Ovary (tissue), 9 donors: ENCODE data around the gene TUSC2. TPM values are rescaled to one million over a fixed set of nuclear protein-coding genes. Genes with fewer than 3 reads are reported as not detected.
A peak's percentile ranks its signal among the peaks of the same experiment; 100 is the strongest.

Experiments used
- DNase-seq, 5 donors: peaks; one replicate each; pipeline ENCODE4 v3.0.0-alpha.2; 2019 to 2020
- H3K27ac ChIP-seq, 2 donors: fragments of 200-600 bp; one replicate each; pipeline versions ENCODE4 v1.5.1 to v1.8.0; 2019 to 2022
- H3K27me3 ChIP-seq: fragments of 200-600 bp; one replicate; pipeline ENCODE4 v1.8.0; 2022
- H3K36me3 ChIP-seq: fragments of 200-600 bp; sonication (generic); one replicate; pipeline ENCODE4 v1.5.1; 2019
- H3K4me1 ChIP-seq: one replicate; pipeline ENCODE4 v1.8.1; 2013; ENCODE audit warnings: mild to moderate bottlenecking, moderate library complexity; ENCODE audit not compliant: insufficient read depth
- H3K4me3 ChIP-seq: fragments of 200-600 bp; sonication (generic); one replicate; pipeline ENCODE4 v1.5.1; 2017
- H3K9me3 ChIP-seq, 2 donors: fragments of 200-600 bp in 1 of 2; sonication (generic) in 1 of 2; one replicate each; pipeline versions ENCODE4 v1.5.1 to v1.8.1; 2013 to 2019; ENCODE audit warnings: mild to moderate bottlenecking in 1 of 2, moderate library complexity in 1 of 2
- EP300 ChIP-seq: sonication (generic); formaldehyde crosslinking; IDR thresholded peaks from one replicate; pipeline ENCODE4 v1.6.1; 2017; ENCODE audit warnings: antibody characterized with exemption
- POLR2A ChIP-seq: fragments of 450-650 bp; IDR thresholded peaks from one replicate; pipeline ENCODE4 v1.6.1; 2017; ENCODE audit warnings: antibody characterized with exemption, mild to moderate bottlenecking, moderate library complexity
- WGBS, 3 donors: extraction: QIAGEN DNeasy Blood & Tissue Kit in 1 of 3; methylation state at CpG; one replicate each; pipeline versions ENCODE4 v1.1.5 to v1.1.7; 2013 to 2017; 5-methylcytosine and 5-hydroxymethylcytosine counted together
- intact Hi-C, 4 donors: fragments of 100-400 bp; cut with DNase I; formaldehyde crosslinking; loops; one replicate each; pipeline versions ENCODE4 v1.11.0 to v1.15.1; 2022 to 2023
- polyA plus RNA-seq, 2 donors: library from polyadenylated mRNA; stranded (reverse); fragments of 200-250 nt in 1 of 2; fragments of 350-450 nt in 1 of 2; fragmentation: Illumina TruSeq in 1 of 2; extraction: RNeasy Lipid Tissue Mini Kit (QIAGEN cat#74804) in 1 of 2; gene quantifications; one replicate each; pipeline ENCODE4 v1.2.3, GENCODE V29; 2013 to 2014
- total RNA-seq, 7 donors: library from RNA; depleted of rRNA in 2 of 7; stranded (reverse); fragments of >200 nt in 2 of 7; fragmentation: NEBNext Ultra II Directional in 3 of 7; extraction: Animal tissue kit (Norgen Biotek cat#: 25700) in 3 of 7; gene quantifications; one replicate each; pipeline versions ENCODE4 v1.1.0 to v1.2.4, GENCODE V29; 2016 to 2023
- TF ChIP-seq, protein P1 (sequence below), 3 donors: fragments of 450-650 bp in 2 of 3; fragments of 200-600 bp in 1 of 3; IDR thresholded peaks; one replicate each; pipeline versions ENCODE4 v1.5.1 to v1.8.0; 2016 to 2022; ENCODE audit warnings: antibody characterized with exemption in 3 of 3, mild to moderate bottlenecking in 1 of 3
- donor health status: DM: no; HTN: no; CAD: no; lungs with moderate emphysema.
- donor health status: DM: no; HTN: no; CAD: no.
- donor health status: Bipolar disorder and iron deficiency.
- donor health status: DM: yes; HTN: yes; CAD: no.
- donor health status: DM: no; HTN: no; CAD: no.
- donor health status: DM: yes; HTN: yes; CAD: no.

Gene TUSC2
- total and polyA plus RNA-seq, 9 donors: 19.4 to 26.4 (median 21.3) TPM

DNA sequence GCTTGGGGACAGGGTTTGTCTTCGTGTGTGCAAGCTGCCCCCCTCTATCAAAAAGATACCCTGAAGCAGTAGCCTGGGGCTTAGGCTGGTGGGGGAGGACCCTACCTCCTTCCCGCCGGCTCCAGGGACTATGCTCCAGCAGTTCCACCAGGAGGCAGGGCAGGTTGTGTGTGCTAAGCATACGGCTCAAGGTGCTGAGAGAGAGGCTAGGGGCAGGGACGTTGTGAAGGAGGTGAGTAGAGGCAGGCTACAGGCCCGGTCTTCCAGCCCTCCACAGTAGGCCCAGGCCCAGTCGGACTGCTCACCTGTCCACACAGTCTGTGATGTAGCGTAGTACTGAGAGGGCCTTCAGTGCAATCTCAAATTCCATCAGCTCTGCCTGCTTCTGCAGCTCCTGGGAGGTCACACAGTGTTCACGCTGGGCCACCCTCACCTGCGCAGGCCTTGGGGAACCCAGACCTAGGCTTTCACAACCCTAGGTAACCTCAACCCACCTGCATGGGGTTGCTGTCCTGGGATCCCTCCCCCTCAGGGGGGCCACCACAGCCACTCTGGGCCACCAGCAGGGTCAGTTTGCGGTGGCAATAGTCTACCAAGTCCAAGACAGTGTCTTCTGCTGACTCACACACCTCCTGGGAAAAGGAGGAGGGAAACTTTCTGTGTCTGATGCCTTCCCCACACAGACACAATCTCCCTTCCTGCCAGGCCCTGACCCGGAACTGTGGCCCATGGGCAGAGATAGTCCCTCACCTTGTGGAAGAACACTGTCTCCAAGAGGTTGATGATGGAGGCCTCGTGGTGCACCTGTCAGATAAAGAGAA is 15.0 kb upstream of the TUSC2 start:
- no peak overlapping the region for H3K27ac ChIP-seq
- no peaks in the 10 kb centered on the region for H3K36me3 ChIP-seq
- peak in 1 of 5 donors; percentile 33 for DNase-seq
- no peak for TF ChIP-seq EP300
- TF ChIP-seq POLR2A: no peak
- TF ChIP-seq, protein P1, sequence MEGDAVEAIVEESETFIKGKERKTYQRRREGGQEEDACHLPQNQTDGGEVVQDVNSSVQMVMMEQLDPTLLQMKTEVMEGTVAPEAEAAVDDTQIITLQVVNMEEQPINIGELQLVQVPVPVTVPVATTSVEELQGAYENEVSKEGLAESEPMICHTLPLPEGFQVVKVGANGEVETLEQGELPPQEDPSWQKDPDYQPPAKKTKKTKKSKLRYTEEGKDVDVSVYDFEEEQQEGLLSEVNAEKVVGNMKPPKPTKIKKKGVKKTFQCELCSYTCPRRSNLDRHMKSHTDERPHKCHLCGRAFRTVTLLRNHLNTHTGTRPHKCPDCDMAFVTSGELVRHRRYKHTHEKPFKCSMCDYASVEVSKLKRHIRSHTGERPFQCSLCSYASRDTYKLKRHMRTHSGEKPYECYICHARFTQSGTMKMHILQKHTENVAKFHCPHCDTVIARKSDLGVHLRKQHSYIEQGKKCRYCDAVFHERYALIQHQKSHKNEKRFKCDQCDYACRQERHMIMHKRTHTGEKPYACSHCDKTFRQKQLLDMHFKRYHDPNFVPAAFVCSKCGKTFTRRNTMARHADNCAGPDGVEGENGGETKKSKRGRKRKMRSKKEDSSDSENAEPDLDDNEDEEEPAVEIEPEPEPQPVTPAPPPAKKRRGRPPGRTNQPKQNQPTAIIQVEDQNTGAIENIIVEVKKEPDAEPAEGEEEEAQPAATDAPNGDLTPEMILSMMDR (IDR thresholded peaks at IDR 0.05): no peak
- no peak overlapping the region for H3K4me3 ChIP-seq
- no peaks in the 10 kb centered on the region for H3K27me3 ChIP-seq
- intact Hi-C loops: no loop called here
- H3K9me3 ChIP-seq: no peaks in the 10 kb centered on the region
- 82 to 87% (median 83%) methylated on average over 12 to 13 of the region's 13 CpGs for WGBS, 3 donors
- peaks cover 17% of the 10 kb centered on the region for H3K4me1 ChIP-seq

DNA sequence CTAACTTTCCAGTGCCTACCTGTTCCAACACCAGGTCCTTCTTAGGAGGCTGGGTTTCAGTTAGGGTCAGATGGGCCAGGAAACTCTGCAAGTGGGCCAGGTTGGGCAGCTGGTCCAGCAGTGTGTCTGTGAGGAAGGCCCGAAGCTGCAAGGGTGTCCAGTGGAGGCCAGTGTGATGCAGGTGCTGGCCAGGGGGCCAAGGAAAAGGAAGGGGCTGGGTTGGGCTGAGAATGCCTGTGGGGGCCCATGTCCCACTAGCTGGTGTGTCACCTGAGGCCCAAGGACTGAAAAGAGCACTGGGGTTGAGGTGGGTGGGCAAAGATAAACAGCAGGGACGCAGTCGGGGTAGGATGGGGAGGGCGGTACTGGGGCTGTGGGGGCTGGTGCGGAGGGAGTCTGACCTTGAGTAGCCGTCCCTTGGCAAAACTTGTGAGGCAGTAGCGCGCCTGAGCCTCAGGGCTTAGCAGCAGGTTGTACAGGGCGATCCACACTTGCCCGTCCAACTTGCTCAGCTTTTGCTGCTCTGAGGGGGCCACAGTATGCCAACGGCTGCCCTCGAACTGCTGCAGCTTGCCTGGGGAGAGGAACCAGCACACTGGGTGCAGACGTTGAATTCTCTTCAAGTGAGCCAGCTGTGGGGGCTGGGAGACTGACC is 14.1 kb upstream of the TUSC2 start:
- WGBS, 3 donors: 81 to 85% (median 82%) methylated on average over 13 of the region's 13 CpGs
- Histone ChIP-seq H3K27me3 (no peaks in the 10 kb centered on the region), H3K9me3 (no peaks in the 10 kb centered on the region), H3K36me3 (no peaks in the 10 kb centered on the region), H3K4me1 (peaks cover 17% of the 10 kb centered on the region), H3K4me3 (no peak overlapping the region), H3K27ac (no peak overlapping the region)
- peak in 1 of 5 donors; percentile 36 for DNase-seq
- TF ChIP-seq, protein P1 (IDR thresholded peaks at IDR 0.05): no peak
- TF ChIP-seq POLR2A: no peak
- no peak for TF ChIP-seq EP300
- intact Hi-C loops: no loop called here

DNA sequence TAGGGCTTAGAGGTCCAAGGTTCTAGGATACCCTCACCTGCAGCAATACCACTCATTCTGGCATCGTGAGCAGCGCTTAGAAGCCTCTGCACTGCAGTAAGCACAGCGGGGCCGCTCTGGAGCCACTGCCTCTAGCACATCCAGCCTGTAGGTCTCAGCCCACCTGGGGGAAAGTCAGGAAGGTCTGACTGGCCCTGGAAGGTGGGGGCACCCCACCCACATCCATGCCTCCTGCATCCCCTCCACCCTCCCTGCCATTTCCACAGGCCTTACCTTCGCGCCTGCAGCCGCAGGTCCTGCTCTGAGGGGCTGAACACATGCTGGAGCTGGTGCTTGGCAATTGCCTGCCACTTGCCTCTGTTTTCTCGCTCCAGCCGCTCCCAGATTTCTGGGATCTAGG is 13.5 kb upstream of the TUSC2 start:
- Histone ChIP-seq H3K27ac (no peak overlapping the region), H3K27me3 (no peaks in the 10 kb centered on the region), H3K4me3 (no peak overlapping the region), H3K9me3 (no peaks in the 10 kb centered on the region), H3K36me3 (no peaks in the 10 kb centered on the region), H3K4me1 (peaks cover 17% of the 10 kb centered on the region)
- TF ChIP-seq, protein P1 (IDR thresholded peaks at IDR 0.05): no peak
- TF ChIP-seq POLR2A (no peak), EP300 (no peak)
- intact Hi-C loops: no loop called here
- 93 to 95% (median 94%) methylated on average over 9 of the region's 9 CpGs for WGBS, 3 donors
- DNase-seq: peak in 2 of 5 donors; percentile 40 to 42

DNA sequence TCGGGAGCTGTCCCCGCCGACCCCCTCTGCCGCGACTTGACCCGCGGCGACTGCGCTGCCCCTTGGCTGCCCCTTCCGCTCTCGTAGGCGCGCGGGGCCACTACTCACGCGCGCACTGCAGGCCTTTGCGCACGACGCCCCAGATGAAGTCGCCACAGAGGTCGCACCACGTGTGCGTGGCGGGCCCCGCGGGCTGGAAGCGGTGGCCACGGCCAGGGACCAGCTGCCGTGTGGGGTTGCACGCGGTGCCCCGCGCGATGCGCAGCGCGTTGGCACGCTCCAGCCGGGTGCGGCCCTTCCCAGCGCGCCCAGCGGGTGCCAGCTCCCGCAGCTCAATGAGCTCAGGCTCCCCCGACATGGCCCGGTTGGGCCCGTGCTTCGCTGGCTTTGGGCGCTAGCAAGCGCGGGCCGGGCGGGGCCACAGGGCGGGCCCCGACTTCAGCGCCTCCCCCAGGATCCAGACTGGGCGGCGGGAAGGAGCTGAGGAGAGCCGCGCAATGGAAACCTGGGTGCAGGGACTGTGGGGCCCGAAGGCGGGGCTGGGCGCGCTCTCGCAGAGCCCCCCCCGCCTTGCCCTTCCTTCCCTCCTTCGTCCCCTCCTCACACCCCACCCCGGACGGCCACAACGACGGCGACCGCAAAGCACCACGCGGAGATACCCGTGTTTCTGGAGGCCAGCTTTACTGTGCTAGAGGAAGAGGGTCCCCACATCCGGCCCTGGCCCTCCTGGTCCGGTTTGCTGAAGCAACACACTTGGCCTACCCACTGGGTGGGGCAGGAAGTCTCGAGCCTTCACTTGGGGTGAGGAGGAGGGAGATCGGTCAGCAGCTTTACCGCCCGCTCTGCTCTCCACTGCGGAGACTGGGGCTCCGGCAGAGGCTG is 12.7 kb upstream of the TUSC2 start, which contains the start of gene RASSF1:
TSS of gene RASSF1 (minus strand) at position 389 of the 882 bp plus-strand sequence. CDS start at position 358, 31 bp downstream.
- Histone ChIP-seq H3K27me3 (no peaks in the 10 kb centered on the region), H3K27ac (peak within 1 kb of the TSS; percentile 21 to 47), H3K4me3 (peak within 1 kb of the TSS; percentile 56), H3K36me3 (no peaks in the 10 kb centered on the region), H3K9me3 (no peaks in the 10 kb centered on the region), H3K4me1 (peaks cover 18% of the 10 kb centered on the region)
- intact Hi-C loops: no loop called here
- peak; percentile 53 for TF ChIP-seq POLR2A
- TF ChIP-seq, protein P1 (IDR thresholded peaks at IDR 0.05): no peak
- 2 to 4% (median 2%) methylated on average over 62 to 85 of the region's 85 CpGs for WGBS, 3 donors
- DNase-seq: peak in 4 of 5 donors; percentile 68 to 75 (median 70)
